GM12865 (cell line): ENCODE results near the gene GADD45A.

Experiments
- DNase-seq: peaks from one replicate; pipeline ENCODE4 v3.0.0; 2010; ENCODE audit warnings: low read depth
- H3K4me3 ChIP-seq: 2 replicates; pipeline ENCODE4 v1.5.1; 2011; ENCODE audit warnings: mild to moderate bottlenecking, low read depth, low read length, control low read depth
- TF ChIP-seq, protein P1 (sequence below): IDR thresholded peaks from 2 replicates; pipeline ENCODE4 v1.5.1; 2011; ENCODE audit warnings: low read length, control low read depth, low read depth, inconsistent platforms; ENCODE audit not compliant: insufficient read depth; ENCODE audit errors: missing control alignments

GADD45A gene

DNA sequence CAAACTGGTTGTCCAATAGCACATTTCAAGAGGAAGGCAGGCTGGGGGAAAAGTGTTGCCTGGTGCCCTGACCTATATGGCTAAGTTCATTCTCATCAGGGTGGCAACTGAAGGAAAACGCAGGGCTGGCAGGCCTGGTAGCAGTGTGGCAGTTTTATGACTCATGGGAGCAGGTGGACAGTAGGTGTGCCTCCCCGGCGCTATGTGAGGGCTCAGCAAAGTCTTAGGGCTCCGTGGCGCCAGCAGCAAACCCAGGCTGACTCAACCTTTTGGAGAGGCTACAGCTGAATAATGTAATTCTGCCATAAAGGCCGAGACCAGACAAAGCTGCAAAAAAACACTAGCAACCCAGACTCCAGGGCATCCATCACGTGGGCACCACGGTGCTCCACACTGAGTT, 23.6 kb downstream of the GADD45A start:
- TF ChIP-seq, protein P1, sequence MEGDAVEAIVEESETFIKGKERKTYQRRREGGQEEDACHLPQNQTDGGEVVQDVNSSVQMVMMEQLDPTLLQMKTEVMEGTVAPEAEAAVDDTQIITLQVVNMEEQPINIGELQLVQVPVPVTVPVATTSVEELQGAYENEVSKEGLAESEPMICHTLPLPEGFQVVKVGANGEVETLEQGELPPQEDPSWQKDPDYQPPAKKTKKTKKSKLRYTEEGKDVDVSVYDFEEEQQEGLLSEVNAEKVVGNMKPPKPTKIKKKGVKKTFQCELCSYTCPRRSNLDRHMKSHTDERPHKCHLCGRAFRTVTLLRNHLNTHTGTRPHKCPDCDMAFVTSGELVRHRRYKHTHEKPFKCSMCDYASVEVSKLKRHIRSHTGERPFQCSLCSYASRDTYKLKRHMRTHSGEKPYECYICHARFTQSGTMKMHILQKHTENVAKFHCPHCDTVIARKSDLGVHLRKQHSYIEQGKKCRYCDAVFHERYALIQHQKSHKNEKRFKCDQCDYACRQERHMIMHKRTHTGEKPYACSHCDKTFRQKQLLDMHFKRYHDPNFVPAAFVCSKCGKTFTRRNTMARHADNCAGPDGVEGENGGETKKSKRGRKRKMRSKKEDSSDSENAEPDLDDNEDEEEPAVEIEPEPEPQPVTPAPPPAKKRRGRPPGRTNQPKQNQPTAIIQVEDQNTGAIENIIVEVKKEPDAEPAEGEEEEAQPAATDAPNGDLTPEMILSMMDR: no peak
- no peak for DNase-seq
- no peak overlapping the region for H3K4me3 ChIP-seq

- TF ChIP-seq, protein P1: no peak
- DNase-seq: no peak
- no peak overlapping the region for H3K4me3 ChIP-seq
These were observed 25.4 kb downstream of the GADD45A start for GRCh38 chr1:67710417-67710816.

GRCh38 chr1:67711158-67711854, 26.3 kb downstream of the GADD45A start:
- no peak for DNase-seq
- TF ChIP-seq, protein P1: no peak
- H3K4me3 ChIP-seq: no peak overlapping the region

DNA sequence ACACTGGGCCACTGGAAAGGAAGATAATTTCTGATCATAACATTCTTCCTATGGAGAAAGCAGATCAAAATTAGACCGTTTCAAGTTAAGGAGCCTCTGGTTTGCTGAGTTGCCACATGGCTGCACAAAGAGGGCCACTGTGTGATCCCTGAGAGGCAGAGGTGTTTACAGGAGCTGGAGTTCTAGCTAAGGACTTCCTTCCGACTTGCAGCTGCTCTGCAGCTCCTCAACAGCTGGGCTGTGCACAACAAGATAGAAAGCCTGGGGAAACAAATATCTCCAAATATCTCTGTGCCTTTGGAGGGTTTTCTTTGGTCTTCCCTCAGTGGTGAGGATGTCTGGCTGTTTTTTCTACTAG, 26.8 kb downstream of the GADD45A start:
- DNase-seq: no peak
- H3K4me3 ChIP-seq: no peak overlapping the region
- TF ChIP-seq, protein P1: no peak

GRCh38 chr1:67713057-67713846, 28.3 kb downstream of the GADD45A start:
- TF ChIP-seq, protein P1: no peak
- no peak for DNase-seq
- no peak overlapping the region for H3K4me3 ChIP-seq

DNA sequence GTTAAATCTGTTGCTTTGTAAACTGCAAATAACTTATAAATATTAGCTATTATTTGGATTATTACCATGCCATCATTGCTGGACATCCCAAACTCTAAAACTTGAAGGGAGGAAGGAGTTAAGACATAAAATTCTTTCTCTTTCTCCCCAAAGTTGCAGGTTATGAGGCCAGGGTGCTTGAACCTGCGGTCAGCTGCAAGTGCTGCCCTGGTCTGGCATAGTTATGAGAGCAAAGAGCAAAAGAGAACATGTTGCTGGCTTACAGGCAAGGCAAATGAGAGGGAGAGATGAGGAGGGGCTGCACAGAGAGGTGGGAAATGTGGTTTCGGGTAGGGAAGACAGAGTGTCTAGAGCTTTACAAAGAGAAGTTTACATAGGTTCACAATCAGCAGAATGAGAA, 30.8 kb downstream of the GADD45A start:
- no peak for DNase-seq
- H3K4me3 ChIP-seq: no peak overlapping the region
- TF ChIP-seq, protein P1: no peak

- DNase-seq: no peak
These were observed 31.8 kb downstream of the GADD45A start for GRCh38 chr1:67716800-67717199.

More at GRCh38 chr1:67716800-67717199, 31.8 kb downstream of the GADD45A start:
- TF ChIP-seq, protein P1: no peak
- H3K4me3 ChIP-seq: no peak overlapping the region
